ENCODE results near the gene ACD.

Gene ACD

DNA sequence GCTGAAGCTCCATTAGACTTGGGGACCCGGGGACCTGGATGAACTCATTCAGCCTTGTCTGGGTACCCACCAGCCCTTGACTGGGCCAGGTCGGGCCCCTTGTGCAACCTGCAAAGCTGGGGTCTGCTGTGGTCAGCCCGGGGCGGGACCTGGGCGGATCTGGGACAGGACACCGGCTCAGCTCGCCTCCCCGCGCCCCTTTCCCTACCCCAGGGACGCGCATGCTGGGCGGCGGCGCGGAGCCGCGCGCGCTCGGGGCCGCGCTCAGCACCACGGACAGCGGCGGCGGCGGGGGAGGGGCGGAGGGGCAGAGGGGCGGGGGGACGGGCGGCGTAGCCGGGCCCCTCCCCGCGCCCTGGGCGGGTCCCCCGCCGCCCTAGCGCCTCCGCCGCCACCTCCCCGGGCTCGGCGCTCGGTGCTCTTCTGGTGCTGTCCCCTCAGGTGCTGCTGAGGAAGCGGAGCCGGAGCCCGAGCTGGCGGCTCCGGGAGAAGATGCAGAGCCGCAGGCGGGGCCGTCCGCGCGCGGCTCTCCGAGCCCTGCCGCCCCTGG is 7.4 kb downstream of the ACD start:
- Mint-ChIP-seq H3K27me3 (no peaks in the 10 kb centered on the region), H3K27ac (no peak overlapping the region), H3K4me3 (no peak overlapping the region), H3K36me3 (peaks cover 36 to 44% of the 10 kb centered on the region in 2 donors), H3K4me1 (peaks cover 4 to 20% of the 10 kb centered on the region in 2 donors), H3K9me3 (no peaks in the 10 kb centered on the region)
- no peak for ATAC-seq (replicated peaks)
- no peak for DNase-seq

DNA sequence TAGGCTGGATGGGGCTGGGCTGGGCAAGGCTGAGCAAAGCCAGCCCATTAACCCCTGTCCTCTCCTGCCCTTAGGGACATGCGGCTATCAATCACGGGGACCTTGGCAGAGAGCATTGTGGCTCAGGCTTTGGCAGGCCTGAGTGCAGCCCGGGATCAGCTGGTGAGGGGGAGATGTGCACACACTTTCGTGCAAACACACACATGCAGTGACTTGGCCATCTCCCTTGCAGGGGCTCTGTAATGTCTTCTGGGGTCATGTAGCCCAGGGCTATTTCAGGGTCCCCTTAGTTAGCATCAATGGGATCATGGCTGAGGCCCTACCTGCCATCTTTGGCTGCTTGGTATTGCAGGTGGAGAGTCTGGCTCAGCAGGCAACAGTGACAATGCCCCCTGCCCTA is 8.2 kb downstream of the ACD start:
- Mint-ChIP-seq H3K36me3 (peaks cover 41 to 50% of the 10 kb centered on the region in 2 donors), H3K4me3 (no peak overlapping the region)

DNA sequence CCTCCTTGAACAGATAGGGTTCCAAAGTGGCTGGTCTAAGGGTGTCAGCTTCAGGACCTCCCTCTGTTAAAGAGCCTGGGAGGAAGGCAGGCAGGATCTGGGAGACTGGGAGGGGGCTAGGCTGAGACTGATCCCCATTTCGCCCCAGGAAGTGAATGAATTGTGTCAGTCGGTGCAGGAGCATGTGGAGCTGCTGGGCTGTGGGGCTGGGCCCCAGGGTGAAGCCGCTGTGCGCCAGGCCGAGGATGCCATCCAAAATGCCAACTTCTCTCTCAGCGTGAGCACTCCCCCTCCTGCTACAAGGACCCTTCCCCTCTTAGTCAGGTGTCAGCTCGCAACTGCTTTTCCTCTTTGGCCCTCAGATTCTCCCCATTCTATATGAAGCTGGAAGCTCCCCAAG is 9.0 kb downstream of the ACD start:
- H3K4me1 Mint-ChIP-seq, result peaks cover 8 to 26% of the 10 kb centered on the region in 2 donors
- H3K4me3 Mint-ChIP-seq, result no peak overlapping the region
- peak overlapping the region; percentile 16 for H3K27ac Mint-ChIP-seq
- DNase-seq, result no peak
- no peaks in the 10 kb centered on the region for H3K27me3 Mint-ChIP-seq
- ATAC-seq (replicated peaks), result no peak
- peaks cover 39 to 54% of the 10 kb centered on the region in 2 donors for H3K36me3 Mint-ChIP-seq
- no peaks in the 10 kb centered on the region for H3K9me3 Mint-ChIP-seq

More for the DNA sequence above, 8.2 kb downstream of the ACD start:
- H3K9me3 Mint-ChIP-seq, result no peaks in the 10 kb centered on the region
- H3K4me1 Mint-ChIP-seq, result peaks cover 5 to 21% of the 10 kb centered on the region in 2 donors
- peak overlapping the region; percentile 89 for H3K27ac Mint-ChIP-seq
- H3K27me3 Mint-ChIP-seq, result no peaks in the 10 kb centered on the region
- ATAC-seq (replicated peaks) (no peak), DNase-seq (no peak)

DNA sequence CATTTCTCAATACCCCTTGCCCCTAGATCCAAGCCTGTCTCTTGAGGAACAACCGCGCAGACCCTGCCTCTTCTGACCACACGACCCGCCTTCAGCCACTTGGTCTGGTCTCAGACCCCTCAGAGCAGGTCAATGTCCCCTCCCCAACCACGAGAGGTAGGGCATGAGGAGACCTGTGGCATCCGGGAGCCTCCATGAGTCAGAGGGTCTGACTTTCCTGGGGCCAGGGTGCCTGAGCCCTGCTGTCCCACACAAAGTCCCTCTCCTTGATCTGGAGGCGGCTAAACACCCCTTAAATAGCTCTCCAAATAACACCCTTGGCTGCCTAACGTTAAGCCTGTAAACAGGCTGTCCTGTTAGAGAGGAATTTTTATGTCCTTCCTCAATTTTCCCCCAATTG is 10.0 kb downstream of the ACD start:
- no peak overlapping the region for H3K27ac Mint-ChIP-seq
- H3K36me3 Mint-ChIP-seq, result peaks cover 32 to 47% of the 10 kb centered on the region in 2 donors

DNA sequence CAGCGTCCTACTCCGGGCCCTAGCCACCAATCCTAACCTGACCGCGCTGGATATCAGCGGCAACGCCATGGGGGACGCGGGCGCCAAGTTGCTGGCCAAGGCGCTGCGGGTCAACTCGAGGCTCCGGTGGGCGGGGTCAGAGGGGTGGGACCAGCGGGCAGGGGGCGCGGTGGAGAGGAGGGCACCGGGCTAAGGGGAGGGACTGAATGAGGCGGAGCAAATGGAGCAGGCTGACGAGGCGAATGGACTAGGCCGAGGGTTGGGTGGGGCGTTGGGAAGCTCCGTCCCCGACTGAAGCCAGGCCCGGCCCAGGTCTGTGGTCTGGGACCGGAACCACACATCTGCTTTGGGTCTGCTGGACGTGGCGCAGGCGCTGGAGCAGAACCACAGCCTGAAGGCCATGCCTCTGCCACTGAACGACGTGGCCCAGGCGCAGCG is 10.5 kb downstream of the ACD start:
- ATAC-seq (replicated peaks), result no peak
- H3K36me3 Mint-ChIP-seq, result peaks cover 29 to 45% of the 10 kb centered on the region in 2 donors
- no peak overlapping the region for H3K27ac Mint-ChIP-seq
- peaks cover 9 to 29% of the 10 kb centered on the region in 2 donors for H3K4me1 Mint-ChIP-seq
- no peaks in the 10 kb centered on the region for H3K9me3 Mint-ChIP-seq
- no peak overlapping the region for H3K4me3 Mint-ChIP-seq
- no peak for DNase-seq
- H3K27me3 Mint-ChIP-seq, result no peaks in the 10 kb centered on the region

More for the DNA sequence above, 10.0 kb downstream of the ACD start:
- Mint-ChIP-seq H3K9me3 (no peaks in the 10 kb centered on the region), H3K4me3 (no peak overlapping the region), H3K27me3 (no peaks in the 10 kb centered on the region), H3K4me1 (peaks cover 8 to 30% of the 10 kb centered on the region in 2 donors)
- DNase-seq (no peak), ATAC-seq (replicated peaks) (no peak)

DNA sequence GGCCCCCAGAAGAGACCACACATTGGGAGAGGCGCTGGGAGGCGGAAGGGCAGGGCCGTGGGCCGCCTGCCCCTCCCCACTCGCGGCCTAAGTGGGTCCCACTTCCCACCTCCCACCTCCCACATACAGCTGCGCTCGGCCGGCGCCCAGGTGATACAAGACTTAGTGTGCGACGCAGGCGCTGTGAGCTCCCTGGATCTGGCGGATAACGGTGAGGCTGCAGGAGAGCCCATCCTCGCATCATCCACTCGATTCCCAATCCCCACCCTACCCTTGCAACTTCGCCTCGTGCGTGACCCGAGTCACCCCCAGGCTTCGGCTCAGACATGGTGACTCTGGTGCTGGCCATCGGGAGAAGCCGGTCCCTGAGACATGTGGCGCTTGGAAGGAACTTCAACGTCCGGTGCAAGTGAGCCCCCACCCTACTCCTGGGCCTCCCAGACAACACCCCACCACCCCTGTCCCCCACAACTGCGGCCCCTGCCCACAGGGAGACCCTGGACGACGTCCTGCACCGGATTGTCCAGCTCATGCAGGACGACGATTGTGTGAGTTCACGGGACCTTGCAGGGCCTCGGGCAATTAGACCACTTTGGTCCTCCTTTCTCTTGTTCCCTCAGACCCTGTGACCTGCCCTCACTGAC is 11.2 kb downstream of the ACD start:
- peaks cover 27 to 43% of the 10 kb centered on the region in 2 donors for H3K36me3 Mint-ChIP-seq

DNA sequence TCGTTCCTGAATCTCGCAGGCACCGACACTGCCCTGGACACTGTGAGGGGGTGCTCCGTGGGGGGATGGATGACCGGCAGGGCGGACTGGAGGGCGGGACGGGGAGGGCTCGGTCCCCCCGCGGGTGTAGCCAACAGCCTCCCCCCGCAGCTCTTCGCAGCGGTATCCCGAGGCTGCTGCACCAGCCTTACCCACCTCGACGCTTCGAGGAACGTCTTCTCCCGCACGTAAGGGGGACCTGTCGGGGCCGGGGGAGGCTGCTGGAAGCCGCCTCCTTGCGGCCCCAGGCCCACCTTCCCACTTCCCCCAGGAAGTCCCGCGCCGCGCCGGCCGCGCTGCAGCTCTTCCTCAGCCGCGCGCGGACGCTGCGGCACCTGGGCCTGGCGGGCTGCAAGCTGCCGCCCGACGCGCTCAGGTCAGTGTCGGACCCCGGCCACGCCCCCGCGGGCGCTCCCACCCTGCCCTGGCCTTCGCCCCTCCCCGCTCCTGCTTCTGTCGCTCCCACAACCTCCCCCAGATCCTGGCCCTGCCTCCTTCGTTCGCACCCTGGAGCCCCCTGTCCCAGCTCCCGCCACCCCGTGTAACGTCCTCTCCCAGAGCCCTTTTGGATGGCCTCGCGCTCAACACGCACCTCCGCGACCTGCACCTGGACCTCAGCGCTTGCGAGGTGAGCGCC is 11.8 kb downstream of the ACD start:
- peaks cover 27 to 43% of the 10 kb centered on the region in 2 donors for H3K36me3 Mint-ChIP-seq
- no peak for ATAC-seq (replicated peaks)
- peaks cover 11 to 31% of the 10 kb centered on the region in 2 donors for H3K4me1 Mint-ChIP-seq
- H3K27me3 Mint-ChIP-seq, result no peaks in the 10 kb centered on the region
- H3K27ac Mint-ChIP-seq, result no peak overlapping the region
- H3K9me3 Mint-ChIP-seq, result no peaks in the 10 kb centered on the region
- H3K4me3 Mint-ChIP-seq, result no peak overlapping the region
- DNase-seq, result no peak

More for the DNA sequence above, 11.2 kb downstream of the ACD start:
- Mint-ChIP-seq H3K9me3 (no peaks in the 10 kb centered on the region), H3K27me3 (no peaks in the 10 kb centered on the region), H3K4me3 (no peak overlapping the region), H3K4me1 (peaks cover 11 to 31% of the 10 kb centered on the region in 2 donors), H3K27ac (no peak overlapping the region)
- no peak for ATAC-seq (replicated peaks)
- no peak for DNase-seq

DNA sequence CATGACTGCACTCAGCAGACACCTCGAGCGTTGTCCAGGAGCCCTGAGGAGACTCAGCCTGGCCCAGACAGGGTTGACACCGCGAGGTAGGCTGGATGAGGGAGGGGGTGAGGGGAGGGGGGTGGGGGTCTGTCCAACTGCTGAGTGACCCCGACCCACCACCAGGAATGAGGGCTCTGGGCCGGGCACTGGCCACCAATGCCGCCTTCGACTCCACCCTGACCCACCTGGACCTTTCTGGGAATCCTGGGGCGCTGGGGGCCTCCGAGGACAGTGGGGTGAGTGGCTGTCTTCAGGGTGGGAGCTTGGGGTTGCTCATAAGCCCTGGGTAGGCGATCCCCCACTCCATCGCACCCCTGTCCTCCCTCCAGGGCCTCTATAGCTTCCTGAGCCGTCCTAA is 12.4 kb downstream of the ACD start:
- peaks cover 27 to 43% of the 10 kb centered on the region in 2 donors for H3K36me3 Mint-ChIP-seq

DNA sequence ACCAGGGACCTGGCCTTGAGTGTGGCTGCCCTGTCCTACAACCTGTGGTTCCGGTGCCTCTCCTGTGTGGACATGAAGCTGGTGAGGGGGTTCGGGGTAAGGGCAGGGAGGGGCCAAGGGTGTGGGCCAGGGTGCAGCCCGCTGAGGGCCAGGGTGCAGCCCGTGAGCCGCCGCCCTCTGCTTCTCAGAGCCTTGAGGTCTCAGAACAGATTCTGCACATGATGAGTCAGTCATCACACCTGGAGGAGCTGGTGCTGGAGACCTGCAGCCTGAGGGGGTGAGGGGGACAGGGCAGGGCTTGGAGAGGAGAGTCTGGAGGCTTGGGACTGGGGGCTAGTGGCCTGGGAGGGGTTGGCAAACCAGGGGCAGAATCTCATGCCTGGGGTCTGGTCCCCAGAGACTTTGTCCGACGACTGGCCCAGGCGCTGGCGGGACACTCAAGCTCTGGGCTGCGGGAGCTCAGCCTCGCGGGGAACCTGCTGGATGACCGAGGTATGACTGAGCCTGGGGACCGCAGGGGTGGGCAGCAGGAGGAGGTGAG is 12.9 kb downstream of the ACD start:
- H3K36me3 Mint-ChIP-seq, result peaks cover 25 to 42% of the 10 kb centered on the region in 2 donors
- ATAC-seq (replicated peaks), result no peak
- H3K4me1 Mint-ChIP-seq, result peaks cover 11 to 31% of the 10 kb centered on the region in 2 donors
- H3K9me3 Mint-ChIP-seq, result no peaks in the 10 kb centered on the region
- H3K4me3 Mint-ChIP-seq, result peak overlapping the region in 1 of 2 donors; percentile 71
- H3K27me3 Mint-ChIP-seq, result no peaks in the 10 kb centered on the region
- no peak overlapping the region for H3K27ac Mint-ChIP-seq
- no peak for DNase-seq

More for the DNA sequence above, 12.4 kb downstream of the ACD start:
- DNase-seq, result no peak
- Mint-ChIP-seq H3K27ac (no peak overlapping the region), H3K4me1 (peaks cover 11 to 31% of the 10 kb centered on the region in 2 donors), H3K4me3 (no peak overlapping the region), H3K9me3 (no peaks in the 10 kb centered on the region), H3K27me3 (no peaks in the 10 kb centered on the region)
- no peak for ATAC-seq (replicated peaks)

DNA sequence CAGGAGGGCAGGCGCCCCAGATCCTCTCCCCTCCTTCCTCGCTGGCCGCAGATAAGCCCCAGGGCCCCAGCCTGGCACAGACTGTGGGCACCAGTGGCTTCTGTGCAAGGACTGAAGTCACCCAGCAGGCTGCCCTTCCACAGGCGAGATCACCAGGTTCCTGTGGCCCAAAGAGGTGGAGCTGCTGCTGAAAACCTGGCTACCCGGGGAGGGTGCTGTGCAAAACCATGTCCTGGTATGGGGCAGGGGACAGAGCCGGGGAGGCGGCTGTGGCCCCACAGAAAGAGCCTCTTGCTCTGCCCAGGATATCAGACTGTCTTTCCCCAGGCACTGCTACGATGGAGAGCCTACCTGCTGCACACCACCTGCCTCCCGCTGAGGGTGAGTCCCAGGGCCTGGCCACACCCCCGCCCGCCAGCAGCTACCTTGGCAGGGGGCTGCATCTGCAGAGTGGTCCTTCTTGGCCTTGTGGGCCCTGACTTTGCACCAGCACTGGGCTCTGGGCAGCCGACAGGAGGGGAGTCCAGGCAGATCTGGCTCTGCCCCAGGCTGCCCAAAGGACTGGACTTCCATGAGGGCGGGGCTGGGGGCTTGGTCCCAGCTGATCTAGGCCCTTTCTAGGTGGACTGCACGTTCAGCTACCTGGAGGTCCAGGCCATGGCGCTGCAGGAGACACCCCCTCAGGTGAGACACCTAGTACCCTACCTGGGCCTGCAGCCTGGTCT is 14.5 kb downstream of the ACD start:
- Mint-ChIP-seq H3K36me3 (peaks cover 17 to 29% of the 10 kb centered on the region in 2 donors), H3K4me3 (peak overlapping the region; percentile 88 to 90), H3K9me3 (no peaks in the 10 kb centered on the region), H3K27ac (peak overlapping the region; percentile 91), H3K27me3 (no peaks in the 10 kb centered on the region), H3K4me1 (peaks cover 9 to 25% of the 10 kb centered on the region in 2 donors)
- ATAC-seq (replicated peaks) (peak in 1 of 2 donors; percentile 37), DNase-seq (no peak)

DNA sequence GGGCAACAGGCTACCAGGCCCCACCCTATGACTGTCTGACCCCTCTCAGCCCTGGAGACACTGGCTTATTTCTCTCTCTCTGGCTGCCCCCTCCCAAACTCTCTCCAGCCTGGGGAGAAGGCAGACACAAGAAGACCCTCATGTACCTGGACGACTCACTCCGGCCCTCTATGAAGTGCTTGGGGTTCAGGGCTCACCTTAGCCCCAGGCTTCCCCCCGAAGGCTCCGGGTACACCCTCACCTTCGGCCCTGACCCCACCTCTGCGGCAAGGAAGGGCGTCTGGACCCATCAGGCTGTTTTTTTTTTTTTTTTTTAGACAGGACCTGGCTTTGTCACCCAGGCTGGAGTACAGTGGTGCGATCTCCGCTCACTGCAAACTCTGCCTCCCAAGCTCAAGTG is 16.0 kb downstream of the ACD start:
- no peaks in the 10 kb centered on the region for H3K27me3 Mint-ChIP-seq
- DNase-seq (no peak), ATAC-seq (replicated peaks) (no peak)
- H3K36me3 Mint-ChIP-seq, result peaks cover 11 to 26% of the 10 kb centered on the region in 2 donors
- H3K27ac Mint-ChIP-seq, result peak overlapping the region; percentile 77
- H3K9me3 Mint-ChIP-seq, result no peaks in the 10 kb centered on the region
- peak overlapping the region; percentile 47 to 62 for H3K4me3 Mint-ChIP-seq
- peaks cover 8 to 25% of the 10 kb centered on the region in 2 donors for H3K4me1 Mint-ChIP-seq

DNA sequence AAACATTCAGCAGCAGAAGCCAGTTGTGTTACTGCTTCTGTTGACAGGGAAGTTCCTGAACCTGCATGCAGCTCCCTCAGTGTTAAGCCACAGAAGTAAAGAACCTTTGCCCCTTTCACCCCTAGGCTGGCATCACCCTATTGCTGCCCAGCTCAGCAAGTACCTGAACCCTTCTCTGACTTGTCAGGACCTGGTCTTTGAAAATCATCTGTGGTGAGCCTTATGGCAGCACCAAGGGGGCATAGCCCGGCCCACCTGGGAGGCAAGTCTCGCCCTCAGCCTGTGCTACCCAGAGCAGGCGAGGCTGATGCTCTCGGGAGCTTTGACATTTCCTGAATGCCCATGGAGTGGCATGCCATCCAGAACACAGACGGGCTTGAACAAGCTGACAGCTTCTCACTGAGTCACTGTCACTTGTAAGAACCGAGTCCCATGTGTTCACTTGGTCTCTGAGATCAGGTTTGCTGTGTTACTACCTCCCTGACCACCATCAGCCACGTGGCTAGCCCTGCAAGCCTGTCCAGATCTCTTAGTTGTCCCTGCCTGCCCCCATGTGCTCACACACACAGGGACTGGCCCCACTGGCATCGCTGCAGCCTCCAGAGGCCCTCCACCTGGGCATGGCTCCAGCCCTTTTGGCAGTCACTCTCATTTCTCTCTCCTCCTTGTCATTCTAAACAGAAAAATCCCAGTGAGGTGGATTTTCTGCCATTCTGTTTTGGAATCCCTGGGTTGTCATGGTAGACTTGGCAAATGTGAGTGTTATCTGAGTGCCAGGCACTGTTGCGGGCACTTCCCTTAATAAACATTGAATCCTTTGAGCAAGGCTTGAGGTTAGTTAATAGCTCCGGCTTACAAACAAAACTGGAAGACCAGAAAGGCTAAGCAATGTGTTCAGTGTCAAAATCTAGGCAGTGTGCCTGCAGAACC is 18.0 kb downstream of the ACD start:
- Mint-ChIP-seq H3K4me1 (peaks cover 7 to 22% of the 10 kb centered on the region in 2 donors), H3K4me3 (no peak overlapping the region), H3K27me3 (no peaks in the 10 kb centered on the region), H3K36me3 (peaks cover 2 to 23% of the 10 kb centered on the region in 2 donors), H3K9me3 (no peaks in the 10 kb centered on the region), H3K27ac (no peak overlapping the region)
- no peak for DNase-seq
- ATAC-seq (replicated peaks), result no peak

DNA sequence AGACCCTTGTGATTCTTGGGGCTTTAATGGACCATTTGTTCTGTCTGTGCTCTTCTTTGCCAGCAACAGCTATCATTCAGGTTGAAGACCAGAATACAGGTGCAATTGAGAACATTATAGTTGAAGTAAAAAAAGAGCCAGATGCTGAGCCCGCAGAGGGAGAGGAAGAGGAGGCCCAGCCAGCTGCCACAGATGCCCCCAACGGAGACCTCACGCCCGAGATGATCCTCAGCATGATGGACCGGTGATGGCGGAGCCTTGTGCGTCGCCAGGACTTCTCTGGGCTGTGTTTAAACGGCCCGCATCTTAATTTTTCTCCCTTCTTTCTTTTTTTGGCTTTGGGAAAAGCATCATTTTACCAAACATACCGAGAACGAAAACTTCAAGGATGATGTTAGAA is 22.4 kb downstream of the ACD start:
- Mint-ChIP-seq H3K27me3 (no peaks in the 10 kb centered on the region), H3K27ac (no peak overlapping the region), H3K36me3 (peaks cover 12 to 27% of the 10 kb centered on the region in 2 donors), H3K4me3 (no peak overlapping the region), H3K9me3 (no peaks in the 10 kb centered on the region), H3K4me1 (peaks cover 0 to 2% of the 10 kb centered on the region in 2 donors)
- ATAC-seq (replicated peaks) (no peak), DNase-seq (no peak)
